Gastroesophageal sphincter (tissue), 4 donors: Measurements from ENCODE around the gene SLMAP. TPM values are rescaled to one million over a fixed set of nuclear protein-coding genes. Genes with fewer than 3 reads are reported as not detected.

ENCODE experiments used
- ATAC-seq: fragments of 150-250 bp; one replicate; pipeline ENCODE4 v1.9.1; 2016; ENCODE audit warnings: mild to moderate bottlenecking, moderate library complexity
- H3K27ac ChIP-seq, 4 donors: fragments of 200-600 bp; sonication (generic) in 3 of 4; 1 replicate in 3 of 4; 2 replicates in 1 of 4; pipeline ENCODE4 v1.5.1; 2016 to 2019
- H3K27me3 ChIP-seq: fragments of 200-600 bp; sonication (generic); one replicate; pipeline ENCODE4 v1.5.1; 2019
- H3K36me3 ChIP-seq, 2 donors: fragments of 200-600 bp; sonication (generic); one replicate each; pipeline ENCODE4 v1.5.1; 2019; ENCODE audit warnings: control low read depth in 1 of 2
- H3K4me1 ChIP-seq, 3 donors: fragments of 200-600 bp; sonication (generic); 1 replicate in 2 of 3; 2 replicates in 1 of 3; pipeline ENCODE4 v1.5.1; 2016 to 2019; ENCODE audit warnings: control low read depth in 2 of 3
- H3K4me3 ChIP-seq, 2 donors: fragments of 200-600 bp; sonication (generic); one replicate each; pipeline ENCODE4 v1.5.1; 2019; ENCODE audit warnings: mild to moderate bottlenecking in 1 of 2, moderate library complexity in 1 of 2
- H3K9me3 ChIP-seq, 3 donors: fragments of 200-600 bp; sonication (generic); one replicate each; pipeline ENCODE4 v1.5.1; 2017 to 2019; ENCODE audit warnings: control low read depth in 2 of 3
- EP300 ChIP-seq: sonication (generic); formaldehyde crosslinking; IDR thresholded peaks from one replicate; pipeline ENCODE4 v1.6.1; 2017; ENCODE audit warnings: antibody characterized with exemption, mild to moderate bottlenecking
- POLR2A ChIP-seq, 2 donors: fragments of 450-650 bp; IDR thresholded peaks; one replicate each; pipeline ENCODE4 v1.6.1; 2017; ENCODE audit warnings: antibody characterized with exemption in 2 of 2, mild to moderate bottlenecking in 2 of 2, moderate library complexity in 1 of 2
- POLR2AphosphoS5 ChIP-seq: sonication (generic); formaldehyde crosslinking; IDR thresholded peaks from one replicate; pipeline ENCODE4 v1.6.1; 2017; ENCODE audit warnings: antibody characterized with exemption
- WGBS, 2 donors: methylation state at CpG; one replicate each; pipeline ENCODE4 v1.1.5; 2018; ENCODE audit warnings: low coverage in 1 of 2; 5-methylcytosine and 5-hydroxymethylcytosine counted together
- total RNA-seq, 4 donors: library from RNA; depleted of rRNA; stranded (reverse); fragments of >200 nt; gene quantifications; one replicate each; pipeline ENCODE4 v1.1.0, GENCODE V29; 2016
- TF ChIP-seq, protein P1 (sequence below), 4 experiments: fragments of 200-600 bp in 2 of 4; fragments of 450-650 bp in 2 of 4; sonication (generic) in 1 of 4; IDR thresholded peaks; one replicate each; pipeline ENCODE4 v1.5.1; 2017 to 2019; ENCODE audit warnings: antibody characterized with exemption in 4 of 4, mild to moderate bottlenecking in 2 of 4, moderate library complexity in 2 of 4

Gene SLMAP
- total RNA-seq, 4 donors from 2014 or later = 462 to 594 (median 531) TPM

DNA sequence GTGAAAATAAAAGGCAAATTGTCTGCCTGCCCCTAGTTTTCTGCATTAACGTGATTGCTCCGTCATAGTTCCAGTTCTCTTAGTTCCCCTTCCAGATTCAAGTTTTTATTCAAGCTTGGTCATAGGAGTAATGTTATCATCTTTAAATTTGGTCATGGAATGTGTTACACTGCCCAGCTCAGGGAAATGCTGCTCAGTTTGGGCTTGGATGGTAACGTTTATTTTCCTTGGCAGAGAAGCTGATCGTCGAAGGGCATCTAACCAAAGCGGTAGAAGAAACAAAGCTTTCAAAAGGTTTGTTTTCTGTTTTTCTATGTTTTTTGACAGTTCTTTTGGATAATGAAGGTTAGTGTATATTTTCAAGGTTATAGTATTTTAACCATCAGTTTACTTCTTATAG is 133.7 kb downstream of the SLMAP start:
- peak; percentile 86 for ATAC-seq
- Histone ChIP-seq H3K36me3 (peaks cover 0 to 14% of the 10 kb centered on the region in 2 donors), H3K4me1 (peaks cover 0 to 21% (median 0%) of the 10 kb centered on the region in 3 donors), H3K4me3 (peak overlapping the region; percentile 54 to 89), H3K27ac (peak overlapping the region; percentile 86 to 100 (median 89)), H3K9me3 (no peaks in the 10 kb centered on the region), H3K27me3 (no peaks in the 10 kb centered on the region)
- WGBS, 2 donors = 19 to 28% methylated on average over 5 to 6 of the region's 6 CpGs
- TF ChIP-seq EP300 (no peak), POLR2AphosphoS5 (peak; percentile 99), POLR2A (IDR thresholded peaks at IDR 0.05) (peak; percentile 70 to 74)
- TF ChIP-seq, protein P1, sequence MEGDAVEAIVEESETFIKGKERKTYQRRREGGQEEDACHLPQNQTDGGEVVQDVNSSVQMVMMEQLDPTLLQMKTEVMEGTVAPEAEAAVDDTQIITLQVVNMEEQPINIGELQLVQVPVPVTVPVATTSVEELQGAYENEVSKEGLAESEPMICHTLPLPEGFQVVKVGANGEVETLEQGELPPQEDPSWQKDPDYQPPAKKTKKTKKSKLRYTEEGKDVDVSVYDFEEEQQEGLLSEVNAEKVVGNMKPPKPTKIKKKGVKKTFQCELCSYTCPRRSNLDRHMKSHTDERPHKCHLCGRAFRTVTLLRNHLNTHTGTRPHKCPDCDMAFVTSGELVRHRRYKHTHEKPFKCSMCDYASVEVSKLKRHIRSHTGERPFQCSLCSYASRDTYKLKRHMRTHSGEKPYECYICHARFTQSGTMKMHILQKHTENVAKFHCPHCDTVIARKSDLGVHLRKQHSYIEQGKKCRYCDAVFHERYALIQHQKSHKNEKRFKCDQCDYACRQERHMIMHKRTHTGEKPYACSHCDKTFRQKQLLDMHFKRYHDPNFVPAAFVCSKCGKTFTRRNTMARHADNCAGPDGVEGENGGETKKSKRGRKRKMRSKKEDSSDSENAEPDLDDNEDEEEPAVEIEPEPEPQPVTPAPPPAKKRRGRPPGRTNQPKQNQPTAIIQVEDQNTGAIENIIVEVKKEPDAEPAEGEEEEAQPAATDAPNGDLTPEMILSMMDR (IDR thresholded peaks at IDR 0.05) = no peak

DNA sequence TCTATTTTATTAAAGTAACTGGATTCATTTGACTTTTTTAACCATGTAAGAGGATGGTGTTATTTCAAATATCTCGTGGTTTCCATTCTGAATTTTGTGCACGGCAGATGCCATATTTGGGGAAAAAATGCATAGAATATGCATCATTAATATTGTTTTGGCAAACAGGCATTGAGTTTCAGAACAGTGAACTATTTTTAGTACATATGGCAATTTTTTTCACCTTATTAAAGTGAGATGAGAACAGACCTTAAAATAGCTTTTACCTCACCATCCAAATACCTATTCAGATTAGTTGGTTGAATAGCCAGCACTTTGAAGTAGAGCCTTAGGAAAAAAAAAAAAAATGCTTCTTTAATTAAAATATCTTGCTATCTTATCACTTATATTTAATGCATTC is 134.8 kb downstream of the SLMAP start:
- peak overlapping the region; percentile 86 to 100 (median 89) for H3K27ac ChIP-seq

DNA sequence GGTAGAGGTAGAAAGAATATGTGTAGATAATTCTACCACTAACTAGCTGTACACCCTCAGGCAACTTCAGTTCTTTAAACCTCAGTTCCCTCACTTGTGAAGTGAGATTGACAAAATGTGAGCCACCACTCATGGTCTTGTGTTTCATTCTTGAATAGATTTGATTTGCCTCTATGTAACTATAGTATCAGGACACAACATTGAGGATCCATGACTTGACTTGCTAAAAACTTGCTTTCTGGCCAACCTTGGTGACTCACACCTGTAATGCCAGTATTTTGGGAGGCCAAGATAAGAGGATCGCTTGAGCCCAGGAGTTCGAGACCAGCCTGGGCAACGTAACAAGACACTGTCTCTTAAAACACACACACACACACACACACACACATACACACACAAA is 136.3 kb downstream of the SLMAP start:
- TF ChIP-seq POLR2AphosphoS5 = peak; percentile 49
- TF ChIP-seq, protein P1 (IDR thresholded peaks at IDR 0.05) = no peak
- peak overlapping the region; percentile 54 to 89 for H3K4me3 ChIP-seq
- 45 to 53% methylated on average over 3 of the region's 3 CpGs for WGBS, 2 donors
- peaks cover 0 to 47% (median 0%) of the 10 kb centered on the region in 3 donors for H3K4me1 ChIP-seq
- no peak for ATAC-seq
- H3K27ac ChIP-seq = peak overlapping the region; percentile 85 to 100 (median 89)
- H3K36me3 ChIP-seq = peaks cover 0 to 15% of the 10 kb centered on the region in 2 donors
- no peaks in the 10 kb centered on the region for H3K27me3 ChIP-seq
- H3K9me3 ChIP-seq = no peaks in the 10 kb centered on the region

More for the DNA sequence above, 134.8 kb downstream of the SLMAP start:
- H3K4me3 ChIP-seq = peak overlapping the region; percentile 54 to 89
- H3K4me1 ChIP-seq = peaks cover 0 to 32% (median 0%) of the 10 kb centered on the region in 3 donors
- H3K9me3 ChIP-seq = no peaks in the 10 kb centered on the region
- ATAC-seq = peak; percentile 80
- no peaks in the 10 kb centered on the region for H3K27me3 ChIP-seq
- WGBS, 2 donors = 33 to 50% methylated on average over 2 of the region's 2 CpGs
- H3K36me3 ChIP-seq = peaks cover 0 to 10% of the 10 kb centered on the region in 2 donors
- TF ChIP-seq EP300 (peak; percentile 10), POLR2AphosphoS5 (peak; percentile 88), POLR2A (IDR thresholded peaks at IDR 0.05) (no peak)
- TF ChIP-seq, protein P1 (IDR thresholded peaks at IDR 0.05) = no peak

DNA sequence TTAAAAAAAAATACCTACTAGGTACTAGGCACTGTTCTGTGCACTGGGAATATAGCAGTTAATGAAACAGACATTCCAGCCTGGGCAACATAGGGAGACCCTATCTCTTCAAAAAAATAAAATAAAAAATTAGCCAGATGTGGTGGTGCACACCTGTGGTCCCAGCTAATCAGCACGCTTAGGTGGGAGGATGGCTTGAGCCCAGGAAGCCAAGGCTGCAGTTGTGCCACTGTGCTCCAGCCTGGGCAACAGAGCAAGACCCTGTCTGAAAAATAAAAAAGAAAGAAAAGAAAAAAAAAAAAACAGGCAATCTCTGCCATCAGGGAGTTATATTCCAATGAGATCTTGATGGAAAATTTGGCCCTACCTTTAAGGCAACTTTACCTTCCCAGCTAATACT is 137.0 kb downstream of the SLMAP start:
- Histone ChIP-seq H3K9me3 (no peaks in the 10 kb centered on the region), H3K36me3 (peaks cover 0 to 11% of the 10 kb centered on the region in 2 donors), H3K27ac (peak overlapping the region; percentile 85 to 100 (median 89)), H3K4me1 (peaks cover 0 to 54% (median 0%) of the 10 kb centered on the region in 3 donors), H3K4me3 (peak overlapping the region; percentile 34 to 54), H3K27me3 (no peaks in the 10 kb centered on the region)
- ATAC-seq = no peak
- 60 to 79% methylated on average over 1 of the region's 1 CpG for WGBS, 2 donors
- TF ChIP-seq POLR2A (IDR thresholded peaks at IDR 0.05) = no peak
- TF ChIP-seq EP300 = no peak

DNA sequence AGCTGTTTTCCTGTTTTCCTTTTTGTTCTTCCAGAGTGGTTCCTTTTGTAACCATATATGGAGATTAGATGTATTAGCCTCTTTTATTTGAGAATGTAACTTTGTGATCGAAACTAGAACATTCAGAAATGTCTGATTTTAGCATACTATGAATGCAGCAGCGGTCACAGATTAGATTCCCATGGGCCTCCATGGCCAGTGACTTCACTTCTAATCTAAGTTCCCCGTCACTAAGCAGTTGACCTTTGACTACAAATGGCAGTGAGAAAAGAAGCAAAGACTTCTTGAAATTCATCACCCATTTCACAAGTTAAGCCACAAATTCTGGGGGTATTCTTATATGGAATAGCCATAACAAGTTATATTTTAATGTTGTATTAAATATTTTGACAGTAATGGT is 137.6 kb downstream of the SLMAP start:
- no peaks in the 10 kb centered on the region for H3K9me3 ChIP-seq
- H3K27ac ChIP-seq = peak overlapping the region; percentile 85 to 100 (median 89)
- H3K4me3 ChIP-seq = peak overlapping the region; percentile 34 to 54
- peaks cover 0 to 13% of the 10 kb centered on the region in 2 donors for H3K36me3 ChIP-seq
- no peak for ATAC-seq
- H3K4me1 ChIP-seq = peaks cover 0 to 60% (median 2%) of the 10 kb centered on the region in 3 donors
- WGBS, 2 donors = 40 to 56% methylated on average over 3 of the region's 3 CpGs
- no peaks in the 10 kb centered on the region for H3K27me3 ChIP-seq
- TF ChIP-seq POLR2A (IDR thresholded peaks at IDR 0.05) = no peak
- peak; percentile 40 for TF ChIP-seq POLR2AphosphoS5

DNA sequence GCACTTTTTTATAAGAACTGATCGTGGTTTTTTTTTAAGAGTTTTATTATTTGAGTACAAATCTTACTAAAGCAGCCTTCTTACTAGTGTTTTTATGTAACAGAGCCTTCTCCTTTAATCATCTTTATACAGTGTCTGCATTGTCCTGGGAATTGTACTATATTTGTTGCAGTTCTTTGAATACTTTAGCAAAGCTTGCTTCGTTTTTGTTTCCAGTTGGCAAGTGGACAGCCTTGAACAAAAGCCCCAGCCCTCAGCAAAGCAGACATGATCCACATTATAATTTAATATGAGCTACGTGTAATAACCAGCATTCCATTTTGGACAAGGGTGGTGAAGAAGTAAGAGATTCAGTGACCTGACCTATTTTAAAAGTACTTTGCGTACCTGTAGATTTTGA is 139.9 kb downstream of the SLMAP start:
- no peak for TF ChIP-seq POLR2A (IDR thresholded peaks at IDR 0.05)
- no peak for TF ChIP-seq POLR2AphosphoS5
- no peak for TF ChIP-seq EP300
- TF ChIP-seq, protein P1 (IDR thresholded peaks at IDR 0.05) = no peak
- ATAC-seq = no peak
- H3K27ac ChIP-seq = peak overlapping the region; percentile 74 to 100 (median 89)
- WGBS, 2 donors = 12 to 31% methylated on average over 4 of the region's 4 CpGs
- no peaks in the 10 kb centered on the region for H3K27me3 ChIP-seq
- peaks cover 0 to 30% of the 10 kb centered on the region in 2 donors for H3K36me3 ChIP-seq
- peak overlapping the region; percentile 15 to 33 for H3K4me3 ChIP-seq
- H3K9me3 ChIP-seq = no peaks in the 10 kb centered on the region
- peaks cover 0 to 75% (median 3%) of the 10 kb centered on the region in 3 donors for H3K4me1 ChIP-seq
